H9 (cell line): ENCODE results near the gene TENM4. TPM values are rescaled to one million over a fixed set of nuclear protein-coding genes. Genes with fewer than 3 reads are reported as not detected.

Experiments used
- DNase-seq: peaks from one replicate; pipeline ENCODE4 v3.0.0-alpha.2; 2017
- H2AFZ ChIP-seq: one replicate; pipeline ENCODE4 v1.6.1; 2013; ENCODE audit warnings: mild to moderate bottlenecking, low read length, control low read depth, moderate library complexity
- H2AK5ac ChIP-seq: 2 replicates; pipeline ENCODE4 v1.6.1; 2013; ENCODE audit warnings: low read length, control low read depth, mixed read lengths; ENCODE audit not compliant: insufficient read length
- H2BK120ac ChIP-seq: one replicate; pipeline ENCODE4 v1.6.1; 2013; ENCODE audit warnings: low read depth, mild to moderate bottlenecking, low read length, control low read depth, inconsistent platforms; ENCODE audit not compliant: poor library complexity, severe bottlenecking
- H2BK12ac ChIP-seq: 2 replicates; pipeline ENCODE4 v1.6.1; 2013; ENCODE audit warnings: low read length, control low read depth, mixed read lengths, low read depth; ENCODE audit not compliant: insufficient read length
- H2BK15ac ChIP-seq: 2 replicates; pipeline ENCODE4 v1.6.1; 2013; ENCODE audit warnings: low read depth, low read length, control low read depth
- H2BK20ac ChIP-seq: one replicate; pipeline ENCODE4 v1.6.1; 2013; ENCODE audit warnings: low read depth, mild to moderate bottlenecking, low read length, control low read depth, inconsistent platforms; ENCODE audit not compliant: poor library complexity, severe bottlenecking
- H2BK5ac ChIP-seq: 2 replicates; pipeline ENCODE4 v1.6.1; 2013; ENCODE audit warnings: low read length, control low read depth, mixed read lengths; ENCODE audit not compliant: insufficient read length
- H3K14ac ChIP-seq: 2 replicates; pipeline ENCODE4 v1.6.1; 2013; ENCODE audit warnings: low read length, control low read depth; ENCODE audit not compliant: insufficient read depth
- H3K18ac ChIP-seq: 2 replicates; pipeline ENCODE4 v1.6.1; 2013; ENCODE audit warnings: low read depth, mild to moderate bottlenecking, mixed read lengths, low read length, control low read depth; ENCODE audit not compliant: insufficient read length
- H3K23ac ChIP-seq: 2 replicates; pipeline ENCODE4 v1.6.1; 2013; ENCODE audit warnings: low read length, control low read depth, mixed read lengths, low read depth; ENCODE audit not compliant: insufficient read length
- H3K23me2 ChIP-seq: 2 replicates; pipeline ENCODE4 v1.6.1; 2013; ENCODE audit warnings: low read depth, mild to moderate bottlenecking, mixed read lengths, low read length, control low read depth; ENCODE audit not compliant: insufficient read length, poor library complexity, severe bottlenecking
- H3K27ac ChIP-seq: 2 replicates; pipeline ENCODE4 v1.5.1; 2013; ENCODE audit warnings: low read length, control low read depth, mixed read lengths, low read depth; ENCODE audit not compliant: insufficient read length
- H3K27me3 ChIP-seq: 2 replicates; pipeline ENCODE4 v1.6.1; 2013; ENCODE audit warnings: low read length, control low read depth, inconsistent platforms; ENCODE audit not compliant: insufficient read depth
- H3K4ac ChIP-seq: 2 replicates; pipeline ENCODE4 v1.6.1; 2013; ENCODE audit warnings: low read depth, mild to moderate bottlenecking, control low read depth, inconsistent platforms, low read length, moderate library complexity
- H3K4me1 ChIP-seq: 2 replicates; pipeline ENCODE4 v1.6.1; 2013; ENCODE audit warnings: low read length, control low read depth, inconsistent platforms; ENCODE audit not compliant: insufficient read depth
- H3K4me2 ChIP-seq: 2 replicates; pipeline ENCODE4 v1.6.1; 2013; ENCODE audit warnings: low read length, control low read depth, mixed read lengths; ENCODE audit not compliant: insufficient read length, insufficient read depth
- H3K56ac ChIP-seq: 2 replicates; pipeline ENCODE4 v1.6.1; 2013; ENCODE audit warnings: low read depth, mild to moderate bottlenecking, mixed read lengths, low read length, control low read depth; ENCODE audit not compliant: insufficient read length
- H3K79me1 ChIP-seq: 2 replicates; pipeline ENCODE4 v1.6.1; 2013; ENCODE audit warnings: low read depth, mild to moderate bottlenecking, moderate library complexity, low read length, control low read depth, inconsistent platforms; ENCODE audit not compliant: insufficient read depth, poor library complexity, severe bottlenecking
- H3K79me2 ChIP-seq: 2 replicates; pipeline ENCODE4 v1.6.1; 2013; ENCODE audit warnings: low read length, control low read depth, inconsistent platforms; ENCODE audit not compliant: insufficient read depth
- H3K9ac ChIP-seq: 2 replicates; pipeline ENCODE4 v1.6.1; 2013; ENCODE audit warnings: low read length, control low read depth, mixed read lengths; ENCODE audit not compliant: insufficient read length; ENCODE audit errors: extremely low read depth
- H3K9me3 ChIP-seq: one replicate; pipeline ENCODE4 v1.6.1; 2013; ENCODE audit warnings: low read depth, low read length, inconsistent platforms; ENCODE audit not compliant: control insufficient read depth
- H3T11ph ChIP-seq: one replicate; pipeline ENCODE4 v1.6.1; 2013; ENCODE audit warnings: mild to moderate bottlenecking, low read length, control low read depth, inconsistent platforms
- H4K20me1 ChIP-seq: one replicate; pipeline ENCODE4 v1.6.1; 2013; ENCODE audit not compliant: control insufficient read depth, insufficient read length, insufficient read depth
- H4K5ac ChIP-seq: 2 replicates; pipeline ENCODE4 v1.6.1; 2013; ENCODE audit warnings: low read depth, mild to moderate bottlenecking, mixed read lengths, low read length, control low read depth; ENCODE audit not compliant: insufficient read length
- H4K8ac ChIP-seq: replicated peaks from 2 replicates; pipeline ENCODE4 v1.6.1; 2013; ENCODE audit warnings: low read length, control low read depth, mixed read lengths, low read depth; ENCODE audit not compliant: insufficient read length
- H4K91ac ChIP-seq: 2 replicates; pipeline ENCODE4 v1.6.1; 2013; ENCODE audit warnings: low read depth, mild to moderate bottlenecking, moderate library complexity, mixed read lengths, low read length, control low read depth; ENCODE audit not compliant: insufficient read length
- H3K27ac Mint-ChIP-seq, 3 experiments: 2 replicates in 2 of 3; 3 replicates in 1 of 3; pipeline ENCODE4 v1.8.0; 2020 to 2021; ENCODE audit warnings: mixed read lengths in 3 of 3, mild to moderate bottlenecking in 1 of 3, moderate library complexity in 1 of 3
- H3K27me3 Mint-ChIP-seq: 2 replicates; pipeline ENCODE4 v1.8.0; 2021; ENCODE audit warnings: low read depth, mild to moderate bottlenecking, moderate library complexity, mixed read lengths
- H3K36me3 Mint-ChIP-seq, 3 experiments: 2 replicates in 2 of 3; 3 replicates in 1 of 3; pipeline ENCODE4 v1.8.0; 2020 to 2021; ENCODE audit warnings: low read depth in 3 of 3, mixed read lengths in 3 of 3; ENCODE audit not compliant: insufficient read depth in 1 of 3
- H3K4me1 Mint-ChIP-seq, 2 experiments: 2 replicates each; pipeline ENCODE4 v1.8.0; 2020; ENCODE audit warnings: mixed read lengths in 2 of 2
- H3K4me3 Mint-ChIP-seq, 2 experiments: 2 replicates in 1 of 2; 3 replicates in 1 of 2; pipeline ENCODE4 v1.8.0; 2020 to 2021; ENCODE audit warnings: mild to moderate bottlenecking in 2 of 2, mixed read lengths in 2 of 2, moderate library complexity in 1 of 2
- H3K9me3 Mint-ChIP-seq, 2 experiments: 2 replicates in 1 of 2; 3 replicates in 1 of 2; pipeline ENCODE4 v1.8.0; 2020; ENCODE audit warnings: mild to moderate bottlenecking in 2 of 2, mixed read lengths in 2 of 2, moderate library complexity in 1 of 2
- CTCF ChIP-seq: fragments of 200-600 bp; sonication (generic); conservative IDR thresholded peaks from 3 replicates; pipeline ENCODE4 v1.8.0; 2021; ENCODE audit warnings: antibody characterized with exemption, mild to moderate bottlenecking
- WGBS: extraction: QIAGEN DNeasy Blood & Tissue Kit; methylation state at CpG from one replicate; pipeline ENCODE4 v1.1.7; 2013; ENCODE audit warnings: missing lambda C conversion rate, low lambda C conversion rate, mixed read lengths; ENCODE audit not compliant: insufficient read length; ENCODE audit errors: extremely low coverage; 5-methylcytosine and 5-hydroxymethylcytosine counted together
- total RNA-seq: library from RNA; stranded (reverse); gene quantifications from 2 replicates; pipeline ENCODE4 v1.2.1, GENCODE V29; 2021

TENM4 gene
- total RNA-seq, 1 experiment from 2014 or later, result 4.6 TPM

GRCh38 chr11:79189055-79189454 lies 251.8 kb downstream of the TENM4 start:
- Histone ChIP-seq H2AFZ (no peak overlapping the region), H3K79me2 (no peaks in the 10 kb centered on the region)

More at GRCh38 chr11:79189055-79189454, 251.8 kb downstream of the TENM4 start:
- peaks cover 0 to 3% of the 10 kb centered on the region in 2 experiments; a peak in 2 of 4 replicates for H3K4me1 Mint-ChIP-seq
- Histone ChIP-seq H3K4me2 (no peak overlapping the region), H3K27ac (no peak overlapping the region), H3K18ac (no peak overlapping the region), H4K91ac (no peak overlapping the region), H2BK20ac (no peak overlapping the region), H2BK120ac (no peak overlapping the region), H2BK15ac (no peak overlapping the region), H3K23ac (no peak overlapping the region), H4K8ac (no peak overlapping the region), H3T11ph (no peak overlapping the region), H3K14ac (no peak overlapping the region), H2AK5ac (no peak overlapping the region), H4K5ac (no peak overlapping the region), H3K9ac (no peak overlapping the region), H4K20me1 (no peaks in the 10 kb centered on the region), H3K4ac (no peak overlapping the region), H3K56ac (no peak overlapping the region), H3K4me1 (no peaks in the 10 kb centered on the region), H2BK12ac (no peak overlapping the region), H3K23me2 (no peaks in the 10 kb centered on the region), H2BK5ac (no peak overlapping the region), H3K27me3 (no peaks in the 10 kb centered on the region), H3K79me1 (no peaks in the 10 kb centered on the region), H3K9me3 (no peaks in the 10 kb centered on the region)
- H3K27me3 Mint-ChIP-seq, result peaks cover 43% of the 10 kb centered on the region
- H3K36me3 Mint-ChIP-seq, result peaks cover 0 to 9% (median 5%) of the 10 kb centered on the region in 3 experiments; a peak in 4 of 7 replicates
- no CpG with 5 or more reads among the region's 2 CpGs for WGBS
- H3K27ac Mint-ChIP-seq, result no peak overlapping the region; a peak in 1 of 7 replicates
- no peak for DNase-seq
- H3K4me3 Mint-ChIP-seq, result no peak overlapping the region
- no peak for TF ChIP-seq CTCF
- peaks cover 9 to 10% of the 10 kb centered on the region in 2 experiments; a peak in 4 of 5 replicates for H3K9me3 Mint-ChIP-seq
